Naive thymus-derived CD8-positive, alpha-beta T cell (primary cell): ENCODE measurements around the gene GMEB2. TPM values are rescaled to one million over a fixed set of nuclear protein-coding genes. Genes with fewer than 3 reads are reported as not detected.

ENCODE experiments used
- ATAC-seq, 2 donors: fragments of 150-1000 bp; cut with Tn5 transposase in 1 of 2; sonication (Bioruptor Pico), chemical (Tn5 transposase) in 1 of 2; 1 replicate in 1 of 2; 2 replicates in 1 of 2; pipeline ENCODE4 v1.10.0; 2021; ENCODE audit warnings: mild to moderate bottlenecking in 2 of 2, moderate library complexity in 2 of 2
- POLR2A ChIA-PET: fragments of 350-600 bp; sonication (Branson Sonifier 250); formaldehyde crosslinking; loops from one replicate; lab custom pipeline; 2021; ENCODE audit warnings: antibody characterized with exemption; lab: Charles Lee
- DNase-seq, 10 donors: peaks; one replicate each; pipeline versions ENCODE4 v3.0.0 to v3.0.0-alpha.2; 2020 to 2022
- H3K27ac Mint-ChIP-seq, 10 donors: one replicate each; pipeline ENCODE4 v1.8.0; 2020 to 2022; ENCODE audit warnings: mild to moderate bottlenecking in 10 of 10, mixed read lengths in 10 of 10, moderate library complexity in 4 of 10, inconsistent platforms in 1 of 10
- H3K27me3 Mint-ChIP-seq, 5 donors: one replicate each; pipeline ENCODE4 v1.8.0; 2021 to 2022; ENCODE audit warnings: mixed read lengths in 5 of 5
- H3K36me3 Mint-ChIP-seq, 3 donors: one replicate each; pipeline ENCODE4 v1.8.0; 2020 to 2022; ENCODE audit warnings: mixed read lengths in 3 of 3, mild to moderate bottlenecking in 2 of 3, inconsistent platforms in 1 of 3
- H3K4me1 Mint-ChIP-seq, 4 donors: one replicate each; pipeline ENCODE4 v1.8.0; 2021 to 2022; ENCODE audit warnings: mixed read lengths in 4 of 4
- H3K4me3 Mint-ChIP-seq, 10 donors: one replicate each; pipeline ENCODE4 v1.8.0; 2020 to 2022; ENCODE audit warnings: mild to moderate bottlenecking in 10 of 10, mixed read lengths in 10 of 10, moderate library complexity in 6 of 10, inconsistent platforms in 1 of 10
- H3K9me3 Mint-ChIP-seq, 9 donors: one replicate each; pipeline ENCODE4 v1.8.0; 2020 to 2022; ENCODE audit warnings: mixed read lengths in 9 of 9, mild to moderate bottlenecking in 3 of 9, inconsistent platforms in 1 of 9, moderate library complexity in 1 of 9
- polyA plus RNA-seq, 3 donors: library from polyadenylated mRNA; unstranded; fragments of 300-500 nt; fragmentation: Illumina TruSeq; gene quantifications; one replicate each; pipeline ENCODE4 v1.2.3, GENCODE V29; 2021
- total RNA-seq, 8 experiments: library from RNA in 2 of 8; stranded (reverse) in 2 of 8; gene quantifications; one replicate each; pipeline ENCODE4 v1.2.3 and lab custom pipeline; 2021 to 2026

The GMEB2 gene
- total and polyA plus RNA-seq, 5 experiments from 2014 or later, result 6.2 to 26.6 (median 16.3) TPM

GRCh38 chr20:63543733-63544132, 83.2 kb downstream of the GMEB2 start:
- Mint-ChIP-seq H3K9me3 (no peaks in the 10 kb centered on the region), H3K36me3 (no peaks in the 10 kb centered on the region), H3K27ac (no peak overlapping the region), H3K4me3 (no peak overlapping the region), H3K4me1 (peaks cover 5 to 13% (median 10%) of the 10 kb centered on the region in 4 donors), H3K27me3 (peaks cover 0 to 8% (median 0%) of the 10 kb centered on the region in 5 donors)
- DNase-seq, result no peak
- POLR2A ChIA-PET, result no interaction called here
- no peak for ATAC-seq

GRCh38 chr20:63543131-63543530, 83.8 kb downstream of the GMEB2 start:
- Mint-ChIP-seq H3K4me1 (peaks cover 4 to 13% (median 11%) of the 10 kb centered on the region in 4 donors), H3K27ac (no peak overlapping the region), H3K4me3 (no peak overlapping the region), H3K36me3 (no peaks in the 10 kb centered on the region), H3K9me3 (no peaks in the 10 kb centered on the region), H3K27me3 (peaks cover 0 to 5% (median 0%) of the 10 kb centered on the region in 5 donors)
- DNase-seq (no peak), ATAC-seq (no peak)
- POLR2A ChIA-PET, result no interaction called here

- Mint-ChIP-seq H3K4me3 (no peak overlapping the region), H3K27ac (no peak overlapping the region), H3K9me3 (no peaks in the 10 kb centered on the region), H3K36me3 (no peaks in the 10 kb centered on the region), H3K4me1 (peaks cover 7 to 17% (median 14%) of the 10 kb centered on the region in 4 donors), H3K27me3 (peaks cover 0 to 2% (median 0%) of the 10 kb centered on the region in 5 donors)
- ATAC-seq (no peak), DNase-seq (no peak)
- POLR2A ChIA-PET, result interaction anchor here (0.9 to 1.7 kb wide), 2 partner anchors 9 to 439 kb away, joined by 4 to 5 read pairs; no protein-coding TSS in a partner anchor
Observed at GRCh38 chr20:63542696-63543095, 84.2 kb downstream of the GMEB2 start.

- no peak overlapping the region for H3K27ac Mint-ChIP-seq
- ATAC-seq, result no peak
- POLR2A ChIA-PET, result interaction anchor here (0.9 to 1.7 kb wide), 3 partner anchors 10 to 439 kb away, joined by 3 to 5 read pairs (median 4); partner anchors contain the start of gene HELZ2
- no peaks in the 10 kb centered on the region for H3K36me3 Mint-ChIP-seq
- H3K4me3 Mint-ChIP-seq, result no peak overlapping the region
- no peak for DNase-seq
- no peaks in the 10 kb centered on the region for H3K9me3 Mint-ChIP-seq
- peaks cover 0 to 2% (median 0%) of the 10 kb centered on the region in 5 donors for H3K27me3 Mint-ChIP-seq
- H3K4me1 Mint-ChIP-seq, result peaks cover 9 to 23% (median 16%) of the 10 kb centered on the region in 4 donors
Observed at GRCh38 chr20:63542031-63542559, 84.8 kb downstream of the GMEB2 start.

GRCh38 chr20:63541371-63541770, 85.5 kb downstream of the GMEB2 start:
- POLR2A ChIA-PET, result interaction anchor here (1.2 to 1.7 kb wide), 2 partner anchors 11 to 32 kb away, joined by 3 to 5 read pairs; partner anchors contain the start of gene HELZ2
- no peak for ATAC-seq
- Mint-ChIP-seq H3K36me3 (no peaks in the 10 kb centered on the region), H3K27ac (no peak overlapping the region), H3K4me3 (no peak overlapping the region), H3K4me1 (peaks cover 11 to 30% (median 19%) of the 10 kb centered on the region in 4 donors), H3K9me3 (no peaks in the 10 kb centered on the region), H3K27me3 (no peaks in the 10 kb centered on the region)
- DNase-seq, result no peak

GRCh38 chr20:63540417-63541186, 86.3 kb downstream of the GMEB2 start:
- H3K36me3 Mint-ChIP-seq, result no peaks in the 10 kb centered on the region
- peaks cover 11 to 31% (median 21%) of the 10 kb centered on the region in 4 donors for H3K4me1 Mint-ChIP-seq
- no peak overlapping the region for H3K4me3 Mint-ChIP-seq
- POLR2A ChIA-PET, result interaction anchor here (1.5 to 4.6 kb wide), 2 partner anchors 12 to 101 kb away, joined by 6 to 26 read pairs; no protein-coding TSS in a partner anchor
- H3K27me3 Mint-ChIP-seq, result no peaks in the 10 kb centered on the region
- ATAC-seq (no peak), DNase-seq (no peak)
- H3K27ac Mint-ChIP-seq, result peak overlapping the region in 1 of 10 donors; percentile 71
- no peaks in the 10 kb centered on the region for H3K9me3 Mint-ChIP-seq

- Mint-ChIP-seq H3K27ac (peak overlapping the region in 3 of 10 donors; percentile 45 to 71 (median 68)), H3K4me1 (peaks cover 8 to 25% (median 18%) of the 10 kb centered on the region in 4 donors), H3K27me3 (no peaks in the 10 kb centered on the region), H3K36me3 (no peaks in the 10 kb centered on the region), H3K9me3 (no peaks in the 10 kb centered on the region), H3K4me3 (peak overlapping the region in 2 of 10 donors; percentile 18 to 63)
- POLR2A ChIA-PET, result interaction anchor here (0.8 to 11.6 kb wide), 9 partner anchors 11 to 324 kb away, joined by 3 to 174 read pairs (median 5); partner anchors contain the start of gene PPDPF
- ATAC-seq (no peak), DNase-seq (no peak)
Observed at GRCh38 chr20:63539441-63540370, 87.2 kb downstream of the GMEB2 start.

GRCh38 chr20:63539092-63539430, 87.8 kb downstream of the GMEB2 start:
- DNase-seq (no peak), ATAC-seq (no peak)
- no peaks in the 10 kb centered on the region for H3K27me3 Mint-ChIP-seq
- H3K36me3 Mint-ChIP-seq, result no peaks in the 10 kb centered on the region
- peaks cover 8 to 25% (median 18%) of the 10 kb centered on the region in 4 donors for H3K4me1 Mint-ChIP-seq
- H3K27ac Mint-ChIP-seq, result peak overlapping the region in 1 of 10 donors; percentile 45
- no peaks in the 10 kb centered on the region for H3K9me3 Mint-ChIP-seq
- POLR2A ChIA-PET, result interaction anchor here (0.8 to 11.6 kb wide), 10 partner anchors 11 to 325 kb away, joined by 3 to 174 read pairs (median 6); partner anchors contain the start of genes PPDPF and RTEL1
- peak overlapping the region in 2 of 10 donors; percentile 18 to 63 for H3K4me3 Mint-ChIP-seq

- DNase-seq, result peak in 7 of 10 donors; percentile 29 to 78 (median 57)
- peak; percentile 5 to 40 for ATAC-seq
- H3K9me3 Mint-ChIP-seq, result no peaks in the 10 kb centered on the region
- no peaks in the 10 kb centered on the region for H3K36me3 Mint-ChIP-seq
- H3K27ac Mint-ChIP-seq, result peak overlapping the region in 9 of 10 donors; percentile 31 to 93 (median 86)
- H3K4me3 Mint-ChIP-seq, result peak overlapping the region; percentile 62 to 82 (median 71)
- H3K27me3 Mint-ChIP-seq, result no peaks in the 10 kb centered on the region
- peaks cover 8 to 22% (median 15%) of the 10 kb centered on the region in 4 donors for H3K4me1 Mint-ChIP-seq
- POLR2A ChIA-PET, result interaction anchor here (0.6 to 11.6 kb wide), 29 partner anchors 8 to 442 kb away, joined by 3 to 174 read pairs (median 5); partner anchors contain the start of genes ARFRP1, GMEB2, LIME1 and PPDPF
Observed at GRCh38 chr20:63538204-63539091, 88.5 kb downstream of the GMEB2 start.
